Measurements from ENCODE around the gene LMCD1.
A peak's percentile ranks its signal among the peaks of the same experiment; 100 is the strongest.

DNA sequence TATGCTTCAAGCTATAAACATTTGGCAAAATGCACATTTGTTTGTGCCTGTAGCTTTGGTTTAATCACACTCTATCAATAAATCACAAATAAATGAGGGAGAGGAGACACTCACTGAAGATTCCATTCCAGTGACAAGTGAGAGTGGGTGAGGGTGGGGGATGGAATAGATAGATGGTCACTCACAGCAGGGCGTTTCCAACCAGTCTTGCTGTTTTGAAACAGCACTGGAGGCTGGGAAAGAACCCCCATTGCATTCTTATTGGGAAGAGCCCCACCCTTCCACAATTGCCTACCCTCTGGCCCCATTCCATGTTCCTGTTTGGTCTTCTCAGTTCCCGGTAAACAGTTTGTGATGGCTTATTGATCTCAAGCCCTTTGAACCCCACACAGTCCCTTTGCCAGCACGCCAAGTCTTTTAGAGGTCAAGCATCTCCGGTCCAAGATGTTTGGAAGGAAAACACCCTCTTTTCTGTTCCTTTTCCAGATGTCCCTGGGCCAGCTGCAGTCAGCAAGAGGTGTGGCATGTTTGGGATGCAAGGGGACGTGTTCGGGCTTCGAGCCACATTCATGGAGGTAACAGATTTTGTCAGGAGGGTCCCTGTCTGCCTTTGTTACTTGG lies 30.7 kb downstream of the LMCD1 start:
- TF ChIP-seq CTCF (IDR thresholded peaks at IDR 0.05) (no peak), POLR2AphosphoS5 (IDR thresholded peaks at IDR 0.05) (peak in 1 of 2 donors; percentile 23), POLR2A (IDR thresholded peaks at IDR 0.05; ENCODE audit: low read depth) (no peak), EP300 (IDR thresholded peaks at IDR 0.05) (no peak)
